NB4 (cell line): ENCODE results near the gene PMF1.

Source experiments
- MYC ChIP-seq: IDR thresholded peaks from 2 replicates; pipeline ENCODE4 v1.6.1; 2011; ENCODE audit warnings: low read depth, low read length
- POLR2A ChIP-seq: IDR thresholded peaks from 2 replicates; pipeline ENCODE4 v1.6.1; 2011; ENCODE audit warnings: mild to moderate bottlenecking; ENCODE audit not compliant: insufficient read length; ENCODE audit errors: extremely low read depth
- TF ChIP-seq, protein P1 (sequence below): IDR thresholded peaks from 2 replicates; pipeline ENCODE4 v1.6.1; 2011; ENCODE audit warnings: low read depth, low read length
- TF ChIP-seq, protein P2 (sequence below): IDR thresholded peaks from one replicate; pipeline ENCODE4 v1.5.1; 2012; ENCODE audit warnings: low read depth, low read length

DNA sequence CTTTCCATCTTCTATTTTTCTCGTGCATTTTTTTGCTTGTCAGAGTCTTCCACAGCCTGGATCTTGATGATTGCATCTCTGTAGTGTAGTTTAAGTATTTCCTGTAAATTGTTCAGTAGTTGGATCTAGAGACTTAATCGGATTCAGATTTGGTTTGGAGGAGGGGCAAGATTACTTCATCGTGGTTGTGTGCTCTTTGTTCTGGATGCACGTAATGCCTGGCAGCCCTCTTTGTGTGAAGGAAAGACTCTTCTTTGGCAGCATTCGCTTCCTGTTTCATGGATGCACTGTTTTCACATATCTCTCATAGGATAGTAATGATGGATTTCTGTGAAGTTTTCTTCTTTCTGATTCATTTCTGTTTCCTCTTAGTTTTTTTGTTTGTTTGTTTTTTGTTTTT lies 45.3 kb upstream of the PMF1 start:
- TF ChIP-seq, protein P1, sequence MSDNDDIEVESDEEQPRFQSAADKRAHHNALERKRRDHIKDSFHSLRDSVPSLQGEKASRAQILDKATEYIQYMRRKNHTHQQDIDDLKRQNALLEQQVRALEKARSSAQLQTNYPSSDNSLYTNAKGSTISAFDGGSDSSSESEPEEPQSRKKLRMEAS: no peak
- TF ChIP-seq, protein P2, sequence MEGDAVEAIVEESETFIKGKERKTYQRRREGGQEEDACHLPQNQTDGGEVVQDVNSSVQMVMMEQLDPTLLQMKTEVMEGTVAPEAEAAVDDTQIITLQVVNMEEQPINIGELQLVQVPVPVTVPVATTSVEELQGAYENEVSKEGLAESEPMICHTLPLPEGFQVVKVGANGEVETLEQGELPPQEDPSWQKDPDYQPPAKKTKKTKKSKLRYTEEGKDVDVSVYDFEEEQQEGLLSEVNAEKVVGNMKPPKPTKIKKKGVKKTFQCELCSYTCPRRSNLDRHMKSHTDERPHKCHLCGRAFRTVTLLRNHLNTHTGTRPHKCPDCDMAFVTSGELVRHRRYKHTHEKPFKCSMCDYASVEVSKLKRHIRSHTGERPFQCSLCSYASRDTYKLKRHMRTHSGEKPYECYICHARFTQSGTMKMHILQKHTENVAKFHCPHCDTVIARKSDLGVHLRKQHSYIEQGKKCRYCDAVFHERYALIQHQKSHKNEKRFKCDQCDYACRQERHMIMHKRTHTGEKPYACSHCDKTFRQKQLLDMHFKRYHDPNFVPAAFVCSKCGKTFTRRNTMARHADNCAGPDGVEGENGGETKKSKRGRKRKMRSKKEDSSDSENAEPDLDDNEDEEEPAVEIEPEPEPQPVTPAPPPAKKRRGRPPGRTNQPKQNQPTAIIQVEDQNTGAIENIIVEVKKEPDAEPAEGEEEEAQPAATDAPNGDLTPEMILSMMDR: no peak
- no peak for TF ChIP-seq MYC
- TF ChIP-seq POLR2A: no peak
